ENCODE measurements around the gene SOX8. TPM values are rescaled to one million over a fixed set of nuclear protein-coding genes. Genes with fewer than 3 reads are reported as not detected.

Gene SOX8
- polyA plus RNA-seq, 3 donors from 2014 or later = 0.12 TPM; not detected in 2

DNA sequence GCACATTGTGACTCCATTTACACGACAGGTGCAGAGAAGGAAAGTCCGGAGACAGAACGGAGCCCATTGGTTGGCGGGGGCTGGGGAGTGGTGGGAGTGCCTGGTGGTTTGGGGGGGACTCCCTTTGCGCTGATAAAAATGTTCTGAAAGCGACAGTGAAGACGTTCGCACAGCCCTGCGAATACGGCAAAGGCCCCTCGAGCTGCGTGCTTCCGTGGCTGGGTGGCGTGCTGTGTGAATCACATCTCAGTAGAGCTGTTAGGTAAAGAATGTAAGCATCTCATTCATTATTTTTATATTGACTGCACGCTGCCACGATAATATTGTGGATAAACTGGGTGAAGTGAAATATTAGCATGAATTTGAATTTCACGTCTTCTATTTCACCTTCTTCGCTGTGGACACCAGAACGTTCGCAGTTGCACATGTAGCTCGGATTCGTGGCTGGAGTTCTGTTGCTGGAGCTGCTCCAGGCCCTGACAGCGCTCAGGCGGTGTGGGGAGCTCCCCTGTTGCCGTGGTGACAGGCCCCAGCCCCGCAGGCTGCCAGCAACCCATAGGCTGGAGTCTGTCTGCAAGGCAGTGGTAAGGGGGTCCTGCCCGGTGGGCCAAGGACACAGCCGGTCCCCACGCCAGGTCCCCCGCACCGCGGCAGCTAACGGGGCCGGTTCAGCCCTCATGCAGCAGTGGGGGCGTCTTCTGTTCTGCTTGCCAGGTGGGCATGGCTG is 44.6 kb downstream of the SOX8 start:
- no peak overlapping the region for H3K4me3 Mint-ChIP-seq
- H3K4me1 Mint-ChIP-seq = no peaks in the 10 kb centered on the region
- no peaks in the 10 kb centered on the region for H3K36me3 Mint-ChIP-seq
- no peak overlapping the region for H3K27ac Mint-ChIP-seq
- peaks cover 0 to 3% (median 2%) of the 10 kb centered on the region in 3 donors for H3K27me3 Mint-ChIP-seq (ENCODE audit: low read depth in 3 of 3)
- no peaks in the 10 kb centered on the region for H3K9me3 Mint-ChIP-seq
- DNase-seq = no peak

- Mint-ChIP-seq H3K36me3 (no peaks in the 10 kb centered on the region), H3K9me3 (no peaks in the 10 kb centered on the region), H3K27ac (no peak overlapping the region), H3K4me1 (no peaks in the 10 kb centered on the region), H3K4me3 (no peak overlapping the region), H3K27me3 (ENCODE audit: low read depth in 3 of 3) (peaks cover 0 to 3% (median 2%) of the 10 kb centered on the region in 3 donors)
- no peak for DNase-seq
Observed at GRCh38 chr16:1026784-1027500, 45.4 kb downstream of the SOX8 start.

DNA sequence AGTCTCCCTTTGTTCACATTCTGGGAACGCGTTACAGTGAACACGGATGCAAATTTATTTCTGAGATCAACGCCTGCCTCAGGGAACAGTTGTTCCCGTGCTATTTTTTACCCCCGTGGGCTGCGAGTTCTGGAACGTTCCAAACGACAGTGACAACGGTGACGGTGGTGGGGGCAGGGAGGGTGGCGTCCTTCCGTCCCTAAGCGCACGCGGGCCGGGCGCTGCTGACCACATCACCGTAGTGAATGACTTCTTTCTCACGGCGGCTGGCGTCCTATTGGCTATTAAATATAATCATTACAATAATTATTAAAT is 45.9 kb downstream of the SOX8 start:
- Mint-ChIP-seq H3K4me3 (no peak overlapping the region), H3K9me3 (no peaks in the 10 kb centered on the region), H3K27ac (no peak overlapping the region), H3K36me3 (no peaks in the 10 kb centered on the region), H3K27me3 (ENCODE audit: low read depth in 3 of 3) (peaks cover 0 to 3% (median 2%) of the 10 kb centered on the region in 3 donors), H3K4me1 (no peaks in the 10 kb centered on the region)
- no peak for DNase-seq

- Mint-ChIP-seq H3K9me3 (no peaks in the 10 kb centered on the region), H3K4me3 (no peak overlapping the region), H3K36me3 (no peaks in the 10 kb centered on the region), H3K4me1 (no peaks in the 10 kb centered on the region), H3K27ac (no peak overlapping the region), H3K27me3 (ENCODE audit: low read depth in 3 of 3) (peaks cover 0 to 3% (median 2%) of the 10 kb centered on the region in 3 donors)
- no peak for DNase-seq
Observed at GRCh38 chr16:1028056-1028455, 46.5 kb downstream of the SOX8 start.

DNA sequence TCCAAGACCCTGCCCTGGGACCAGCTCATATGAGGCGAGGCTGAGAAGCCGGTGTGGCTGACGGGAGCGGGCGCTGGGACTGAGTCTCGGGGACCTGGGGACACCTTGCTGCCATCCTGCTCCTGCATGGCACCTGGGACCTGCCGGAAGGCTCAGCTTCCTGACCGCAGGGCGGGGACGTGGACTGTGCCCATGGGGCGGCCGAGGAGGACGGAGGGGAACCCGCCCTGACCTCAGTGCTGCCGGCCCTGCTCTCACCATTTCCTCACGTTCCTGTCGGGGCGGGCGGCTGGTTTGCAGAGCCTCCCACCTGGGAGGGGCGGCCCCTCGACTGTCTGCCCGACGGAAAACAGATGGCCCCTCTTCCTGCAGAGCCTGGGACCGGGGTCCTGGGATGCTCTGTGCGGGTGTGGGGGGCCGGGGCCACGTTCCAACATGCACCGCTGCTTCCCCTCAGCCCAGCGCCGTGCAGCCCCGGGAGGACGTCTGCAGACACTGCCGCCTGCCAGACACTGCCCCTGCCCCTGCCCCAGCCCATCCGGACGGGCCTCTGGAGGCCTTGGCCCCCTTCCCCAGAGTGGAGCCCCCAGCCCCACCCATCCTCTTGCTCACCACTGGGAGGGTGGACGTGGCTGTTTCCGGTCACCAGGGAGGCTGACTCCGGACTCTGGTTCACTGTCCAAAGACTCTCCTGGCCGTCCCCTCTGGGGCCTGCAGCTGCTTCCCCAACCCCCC is 47.1 kb downstream of the SOX8 start:
- no peak overlapping the region for H3K27ac Mint-ChIP-seq
- DNase-seq = no peak
- H3K4me1 Mint-ChIP-seq = no peaks in the 10 kb centered on the region
- H3K27me3 Mint-ChIP-seq (ENCODE audit: low read depth in 3 of 3) = peaks cover 0 to 3% (median 2%) of the 10 kb centered on the region in 3 donors
- H3K4me3 Mint-ChIP-seq = no peak overlapping the region
- no peaks in the 10 kb centered on the region for H3K36me3 Mint-ChIP-seq
- H3K9me3 Mint-ChIP-seq = no peaks in the 10 kb centered on the region

- no peak overlapping the region for H3K27ac Mint-ChIP-seq
- no peaks in the 10 kb centered on the region for H3K4me1 Mint-ChIP-seq
- peaks cover 0 to 3% (median 2%) of the 10 kb centered on the region in 3 donors for H3K27me3 Mint-ChIP-seq (ENCODE audit: low read depth in 3 of 3)
- no peaks in the 10 kb centered on the region for H3K9me3 Mint-ChIP-seq
- H3K36me3 Mint-ChIP-seq = no peaks in the 10 kb centered on the region
- DNase-seq = no peak
- H3K4me3 Mint-ChIP-seq = no peak overlapping the region
Observed at GRCh38 chr16:1029259-1029545, 47.6 kb downstream of the SOX8 start.

DNA sequence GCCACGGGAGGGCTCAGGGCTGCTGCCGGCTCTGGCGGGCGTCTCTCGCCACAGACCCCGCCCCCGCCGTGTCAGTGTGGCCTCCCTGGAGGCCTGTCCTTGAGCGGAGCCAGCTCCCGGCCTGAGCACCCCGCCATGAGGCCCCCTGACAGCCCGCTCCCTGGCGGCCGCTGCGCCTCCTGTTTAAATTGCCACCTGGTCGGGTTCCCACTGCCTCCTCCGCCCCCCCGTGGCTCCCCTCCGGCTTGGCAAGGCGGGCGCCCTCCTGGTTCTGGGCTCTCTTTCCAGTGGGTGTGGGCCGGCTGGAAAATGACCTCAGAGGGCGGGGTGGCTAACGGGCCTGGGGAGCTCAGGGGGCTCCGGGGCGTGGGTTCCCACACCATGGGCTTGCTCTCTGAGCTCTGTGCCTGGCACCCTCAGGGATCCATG is 48.9 kb downstream of the SOX8 start:
- no peak for DNase-seq
- Mint-ChIP-seq H3K27me3 (ENCODE audit: low read depth in 3 of 3) (peaks cover 0 to 3% (median 2%) of the 10 kb centered on the region in 3 donors), H3K36me3 (no peaks in the 10 kb centered on the region), H3K9me3 (no peaks in the 10 kb centered on the region), H3K4me1 (no peaks in the 10 kb centered on the region), H3K4me3 (no peak overlapping the region), H3K27ac (no peak overlapping the region)

GRCh38 chr16:1031666-1032065 is 50.1 kb downstream of the SOX8 start:
- H3K36me3 Mint-ChIP-seq = no peaks in the 10 kb centered on the region
- DNase-seq = no peak
- no peak overlapping the region for H3K4me3 Mint-ChIP-seq
- H3K4me1 Mint-ChIP-seq = no peaks in the 10 kb centered on the region
- H3K9me3 Mint-ChIP-seq = no peaks in the 10 kb centered on the region
- no peak overlapping the region for H3K27ac Mint-ChIP-seq
- peaks cover 0 to 2% (median 0%) of the 10 kb centered on the region in 3 donors for H3K27me3 Mint-ChIP-seq (ENCODE audit: low read depth in 3 of 3)

- DNase-seq = no peak
- Mint-ChIP-seq H3K27me3 (ENCODE audit: low read depth in 3 of 3) (peaks cover 0 to 2% (median 0%) of the 10 kb centered on the region in 3 donors), H3K36me3 (no peaks in the 10 kb centered on the region), H3K27ac (no peak overlapping the region), H3K4me1 (no peaks in the 10 kb centered on the region), H3K9me3 (no peaks in the 10 kb centered on the region), H3K4me3 (no peak overlapping the region)
Observed at GRCh38 chr16:1032607-1033006, 51.0 kb downstream of the SOX8 start.

DNA sequence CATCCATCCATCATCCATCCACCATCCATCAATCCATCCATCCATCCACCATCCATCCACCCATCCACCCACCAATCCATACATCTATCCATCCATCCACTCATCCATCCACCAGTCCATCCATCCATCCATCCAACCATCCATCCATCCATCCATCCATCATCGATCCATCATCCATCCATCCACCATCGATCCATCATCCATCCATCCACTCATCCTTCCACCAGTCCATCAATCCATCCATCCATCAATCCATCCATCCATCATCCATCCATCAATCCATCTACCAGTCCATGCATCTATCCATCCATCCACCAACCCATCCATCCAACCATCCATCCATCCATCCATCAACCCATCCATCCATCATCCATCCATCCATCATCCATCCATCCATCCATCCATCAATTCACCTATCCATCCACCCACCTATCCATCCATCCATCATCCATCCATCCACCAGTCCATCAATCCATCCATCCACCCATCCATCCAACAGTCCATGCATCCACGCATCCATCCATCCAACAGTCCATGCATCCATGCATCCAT is 51.6 kb downstream of the SOX8 start:
- Mint-ChIP-seq H3K27ac (no peak overlapping the region), H3K9me3 (no peaks in the 10 kb centered on the region), H3K4me3 (no peak overlapping the region), H3K27me3 (ENCODE audit: low read depth in 3 of 3) (no peaks in the 10 kb centered on the region), H3K4me1 (no peaks in the 10 kb centered on the region), H3K36me3 (no peaks in the 10 kb centered on the region)
- no peak for DNase-seq

- no peaks in the 10 kb centered on the region for H3K4me1 Mint-ChIP-seq
- no peaks in the 10 kb centered on the region for H3K27me3 Mint-ChIP-seq (ENCODE audit: low read depth in 3 of 3)
- no peak overlapping the region for H3K4me3 Mint-ChIP-seq
- no peaks in the 10 kb centered on the region for H3K9me3 Mint-ChIP-seq
- H3K27ac Mint-ChIP-seq = no peak overlapping the region
- no peak for DNase-seq
- no peaks in the 10 kb centered on the region for H3K36me3 Mint-ChIP-seq
Observed at GRCh38 chr16:1034230-1035065, 52.9 kb downstream of the SOX8 start.

- H3K9me3 Mint-ChIP-seq = no peaks in the 10 kb centered on the region
- no peak overlapping the region for H3K4me3 Mint-ChIP-seq
- no peak for DNase-seq
- H3K27me3 Mint-ChIP-seq (ENCODE audit: low read depth in 3 of 3) = no peaks in the 10 kb centered on the region
- no peak overlapping the region for H3K27ac Mint-ChIP-seq
- H3K4me1 Mint-ChIP-seq = no peaks in the 10 kb centered on the region
- no peaks in the 10 kb centered on the region for H3K36me3 Mint-ChIP-seq
Observed at GRCh38 chr16:1035066-1035415, 53.5 kb downstream of the SOX8 start.

DNA sequence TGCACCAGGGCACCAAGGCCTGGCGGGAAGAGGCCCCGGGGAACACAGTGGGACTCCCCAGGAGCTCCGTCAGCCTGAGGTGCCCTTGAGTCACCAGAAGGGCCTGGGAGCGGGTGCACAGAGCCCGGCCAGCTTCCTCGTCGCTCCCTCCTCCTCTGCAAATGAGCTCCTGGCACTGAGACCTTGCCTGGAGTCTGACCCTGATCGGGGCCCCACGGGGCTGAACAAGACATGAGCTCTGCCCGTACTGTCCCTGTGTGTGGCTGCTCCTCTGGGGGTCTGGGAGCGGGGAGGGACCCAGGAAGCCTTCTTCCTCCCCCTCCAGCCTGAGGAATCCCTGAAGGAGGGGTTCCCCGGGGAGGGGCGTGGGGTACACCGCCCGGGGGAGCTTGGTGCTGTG is 54.6 kb downstream of the SOX8 start:
- H3K36me3 Mint-ChIP-seq = no peaks in the 10 kb centered on the region
- H3K27me3 Mint-ChIP-seq (ENCODE audit: low read depth in 3 of 3) = no peaks in the 10 kb centered on the region
- no peak overlapping the region for H3K4me3 Mint-ChIP-seq
- H3K27ac Mint-ChIP-seq = no peak overlapping the region
- no peak for DNase-seq
- H3K4me1 Mint-ChIP-seq = no peaks in the 10 kb centered on the region
- H3K9me3 Mint-ChIP-seq = no peaks in the 10 kb centered on the region

All from immature natural killer cell (primary cell).